GM18511 (cell line): ENCODE measurements around the gene BTBD9.

ENCODE experiments used
- ATAC-seq: cut with Tn5 transposase; IDR thresholded peaks from one replicate; pipeline ENCODE4 v1.9.1; 2021; ENCODE audit warnings: mild to moderate bottlenecking, moderate library complexity; ENCODE audit not compliant: unreplicated experiment

The BTBD9 gene

GRCh38 chr6:38603496-38603895 lies 36.2 kb downstream of the BTBD9 start:
- ATAC-seq, result no peak

- no peak for ATAC-seq
These were observed 39.7 kb downstream of the BTBD9 start for GRCh38 chr6:38599966-38600550.

- ATAC-seq, result no peak
These were observed 40.5 kb downstream of the BTBD9 start for GRCh38 chr6:38599261-38599660.

GRCh38 chr6:38593998-38594665 lies 45.6 kb downstream of the BTBD9 start:
- no peak for ATAC-seq

- no peak for ATAC-seq
These were observed 46.3 kb downstream of the BTBD9 start for GRCh38 chr6:38593409-38593808.

GRCh38 chr6:38591439-38591838 lies 48.3 kb downstream of the BTBD9 start:
- no peak for ATAC-seq

- no peak for ATAC-seq
These were observed 50.4 kb downstream of the BTBD9 start for GRCh38 chr6:38589367-38589720.

- ATAC-seq, result no peak
These were observed 50.9 kb downstream of the BTBD9 start for GRCh38 chr6:38588631-38589366.

- no peak for ATAC-seq
These were observed 51.9 kb downstream of the BTBD9 start for GRCh38 chr6:38587766-38588362.

GRCh38 chr6:38586992-38587391 lies 52.7 kb downstream of the BTBD9 start:
- ATAC-seq, result no peak

GRCh38 chr6:38584731-38585130 lies 55.0 kb downstream of the BTBD9 start:
- no peak for ATAC-seq

- no peak for ATAC-seq
These were observed 56.2 kb downstream of the BTBD9 start for GRCh38 chr6:38583523-38583922.

GRCh38 chr6:38580030-38580429 lies 59.7 kb downstream of the BTBD9 start:
- ATAC-seq, result no peak

GRCh38 chr6:38579010-38579628 lies 60.6 kb downstream of the BTBD9 start:
- ATAC-seq, result no peak

GRCh38 chr6:38578075-38578474 lies 61.7 kb downstream of the BTBD9 start:
- ATAC-seq, result no peak

GRCh38 chr6:38577492-38577891 lies 62.2 kb downstream of the BTBD9 start:
- ATAC-seq, result no peak

- no peak for ATAC-seq
These were observed 65.8 kb downstream of the BTBD9 start for GRCh38 chr6:38573801-38574395.

GRCh38 chr6:38572186-38572813 lies 67.4 kb downstream of the BTBD9 start:
- ATAC-seq, result peak; percentile 69

GRCh38 chr6:38571721-38572120 lies 68.0 kb downstream of the BTBD9 start:
- ATAC-seq, result no peak

- ATAC-seq, result no peak
These were observed 69.0 kb downstream of the BTBD9 start for GRCh38 chr6:38570750-38571149.

GRCh38 chr6:38567436-38567835 lies 72.3 kb downstream of the BTBD9 start:
- no peak for ATAC-seq
